Measurements from ENCODE around the gene CDKN1C.

The CDKN1C gene

GRCh38 chr11:2927121-2927800 is 41.7 kb upstream of the CDKN1C start:
- no peak for TF ChIP-seq CTCF (IDR thresholded peaks at IDR 0.05; ENCODE audit: insufficient read depth, low read depth, low read length, missing control alignments)
- no peak for DNase-seq (ENCODE audit: low read depth)
- peak overlapping the region; percentile 70 for H3K4me3 ChIP-seq (ENCODE audit: low read length)

GRCh38 chr11:2926611-2927051 is 41.1 kb upstream of the CDKN1C start:
- DNase-seq (ENCODE audit: low read depth), result no peak
- no peak for TF ChIP-seq CTCF (IDR thresholded peaks at IDR 0.05; ENCODE audit: insufficient read depth, low read depth, low read length, missing control alignments)
- no peak overlapping the region for H3K4me3 ChIP-seq (ENCODE audit: low read length)

- no peak for TF ChIP-seq CTCF (IDR thresholded peaks at IDR 0.05; ENCODE audit: insufficient read depth, low read depth, low read length, missing control alignments)
- no peak overlapping the region for H3K4me3 ChIP-seq (ENCODE audit: low read length)
- no peak for DNase-seq (ENCODE audit: low read depth)
Measured at GRCh38 chr11:2924821-2925675, 39.5 kb upstream of the CDKN1C start.

- H3K4me3 ChIP-seq (ENCODE audit: low read length), result no peak overlapping the region
- TF ChIP-seq CTCF (IDR thresholded peaks at IDR 0.05; ENCODE audit: insufficient read depth, low read depth, low read length, missing control alignments), result no peak
Measured at GRCh38 chr11:2924381-2924780, 38.8 kb upstream of the CDKN1C start.

GRCh38 chr11:2923446-2924375 is 38.1 kb upstream of the CDKN1C start:
- DNase-seq (ENCODE audit: low read depth), result no peak
- TF ChIP-seq CTCF (IDR thresholded peaks at IDR 0.05; ENCODE audit: insufficient read depth, low read depth, low read length, missing control alignments), result no peak
- no peak overlapping the region for H3K4me3 ChIP-seq (ENCODE audit: low read length)

More at GRCh38 chr11:2924381-2924780, 38.8 kb upstream of the CDKN1C start:
- DNase-seq (ENCODE audit: low read depth), result no peak

GRCh38 chr11:2922655-2923054 is 37.1 kb upstream of the CDKN1C start:
- no peak for DNase-seq (ENCODE audit: low read depth)
- TF ChIP-seq CTCF (IDR thresholded peaks at IDR 0.05; ENCODE audit: insufficient read depth, low read depth, low read length, missing control alignments), result no peak
- no peak overlapping the region for H3K4me3 ChIP-seq (ENCODE audit: low read length)

Data from epithelial cell of esophagus (primary cell).